NCI-H345 treated with DMSO at 0.1 percent for 48 hours (cell line): ENCODE results near the gene SLC25A45.

Experiments
- DNase-seq: peaks from one replicate; lab custom pipeline; 2025; ENCODE audit not compliant: unreplicated experiment; lab: John Stamatoyannopoulos, UW

The SLC25A45 gene

GRCh38 chr11:65404638-65405339 lies 22.3 kb upstream of the SLC25A45 start:
- no peak for DNase-seq

DNA sequence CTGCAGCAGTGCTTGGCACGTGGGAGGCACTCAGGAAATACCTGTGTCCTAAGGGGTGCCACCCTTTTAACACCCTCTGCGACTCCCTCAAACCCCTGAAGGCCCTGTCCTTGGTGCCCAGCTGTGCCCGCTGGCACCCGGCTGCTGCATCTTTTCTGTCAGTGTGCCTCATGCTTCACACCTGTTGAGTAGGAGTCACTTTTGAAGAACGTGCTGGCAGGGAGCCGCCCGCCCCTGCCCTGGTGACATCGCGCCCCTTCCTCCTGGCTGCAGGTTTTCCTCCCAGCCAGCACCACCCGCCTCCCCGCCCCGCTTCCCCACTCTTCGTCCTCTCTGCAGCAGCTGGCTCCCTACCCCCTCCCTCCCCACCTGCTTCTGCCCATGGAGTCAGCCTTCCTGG lies 21.8 kb upstream of the SLC25A45 start:
- no peak for DNase-seq

DNA sequence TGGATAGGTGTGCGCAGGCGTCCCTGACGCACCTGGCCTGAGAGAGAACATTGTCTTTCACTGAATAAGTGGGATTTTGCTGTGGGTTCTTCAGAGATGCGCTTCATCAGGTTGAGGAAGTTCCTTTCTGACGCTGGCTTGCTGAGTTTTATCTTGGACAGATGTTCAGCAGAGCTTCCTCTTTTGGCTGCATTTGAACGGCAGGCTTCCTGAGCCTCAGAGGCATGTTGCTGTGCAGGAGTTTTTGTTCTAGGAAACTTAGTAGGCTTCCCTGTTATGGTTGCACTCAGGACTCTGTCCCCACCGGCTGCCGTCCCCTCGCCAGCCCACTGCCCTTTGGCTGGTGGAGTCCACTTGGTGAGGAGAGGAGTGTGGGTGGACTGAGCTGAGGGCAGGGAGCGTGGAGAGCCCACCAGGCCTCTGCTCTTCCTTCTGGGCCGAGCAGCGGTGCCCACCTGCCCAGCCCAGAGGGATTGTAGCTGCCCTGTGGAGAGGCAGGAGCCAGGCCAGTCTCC lies 21.2 kb upstream of the SLC25A45 start:
- no peak for DNase-seq

DNA sequence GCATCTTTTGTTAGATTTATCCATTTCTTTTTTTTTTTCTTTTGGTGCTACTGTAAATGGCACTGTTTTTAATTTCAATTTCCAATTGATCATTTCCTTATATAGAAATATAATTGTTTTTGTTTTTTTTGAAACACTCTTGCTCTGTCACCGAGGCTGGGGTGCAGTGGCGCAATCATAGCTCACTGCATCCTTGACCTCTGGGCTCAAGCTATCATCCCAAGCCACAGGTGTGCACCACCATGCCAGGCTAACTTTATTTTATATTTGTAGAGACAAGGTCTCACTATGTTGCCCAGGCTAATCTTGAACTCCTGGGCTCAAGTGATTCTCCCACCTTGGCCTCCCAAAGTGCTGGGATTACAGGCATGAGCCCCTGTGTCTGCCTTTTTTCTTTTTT lies 20.3 kb upstream of the SLC25A45 start:
- no peak for DNase-seq

DNA sequence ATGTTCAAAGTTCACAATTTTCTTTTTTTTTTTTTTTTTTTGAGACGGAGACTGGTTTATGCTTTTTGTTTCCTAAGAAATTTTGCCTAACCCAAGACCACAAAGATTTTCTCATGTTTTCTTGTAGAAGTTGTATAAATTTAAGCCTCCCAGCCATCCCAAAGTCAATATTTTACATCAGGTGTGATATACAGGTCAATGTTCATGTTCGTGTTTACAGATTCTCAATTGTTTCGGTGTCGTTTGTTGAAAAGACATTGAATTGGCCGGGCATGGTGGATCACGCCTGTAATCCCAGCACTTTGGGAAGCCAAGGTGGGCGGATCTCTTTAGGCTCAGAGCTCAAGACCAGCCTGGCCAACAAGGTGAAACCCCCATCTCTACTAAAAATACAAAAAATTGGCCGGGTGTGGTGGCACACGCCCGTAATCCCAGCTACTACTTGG lies 19.4 kb upstream of the SLC25A45 start:
- no peak for DNase-seq

GRCh38 chr11:65401073-65401802 lies 18.8 kb upstream of the SLC25A45 start:
- no peak for DNase-seq

- DNase-seq: no peak
Measured at GRCh38 chr11:65400307-65401072, 18.0 kb upstream of the SLC25A45 start.

- no peak for DNase-seq
Measured at GRCh38 chr11:65399845-65400244, 17.4 kb upstream of the SLC25A45 start.

DNA sequence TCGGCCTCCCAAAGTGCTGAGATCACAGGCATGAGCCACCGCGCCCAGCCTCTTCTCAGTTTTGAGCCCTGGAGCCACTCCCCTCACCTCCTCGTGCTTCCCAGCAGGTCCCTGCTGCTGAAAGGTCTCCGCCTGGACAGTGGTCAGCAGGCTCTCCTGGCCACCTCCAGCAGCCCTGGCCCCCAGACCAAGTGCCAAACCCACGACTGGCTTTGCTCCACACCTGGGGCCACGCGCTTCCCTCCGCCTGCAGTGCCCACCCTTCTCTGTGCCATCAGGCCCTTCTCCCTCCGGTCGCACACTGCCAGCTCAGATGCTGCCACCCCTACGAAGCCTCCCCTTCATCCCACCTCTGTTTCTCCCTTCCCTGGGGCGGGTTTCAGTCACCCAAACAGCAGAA lies 16.8 kb upstream of the SLC25A45 start:
- DNase-seq: no peak

- no peak for DNase-seq
Measured at GRCh38 chr11:65398362-65398910, 16.0 kb upstream of the SLC25A45 start.

GRCh38 chr11:65396769-65397745 lies 14.6 kb upstream of the SLC25A45 start:
- no peak for DNase-seq

- no peak for DNase-seq
Measured at GRCh38 chr11:65395961-65396530, 13.6 kb upstream of the SLC25A45 start.

DNA sequence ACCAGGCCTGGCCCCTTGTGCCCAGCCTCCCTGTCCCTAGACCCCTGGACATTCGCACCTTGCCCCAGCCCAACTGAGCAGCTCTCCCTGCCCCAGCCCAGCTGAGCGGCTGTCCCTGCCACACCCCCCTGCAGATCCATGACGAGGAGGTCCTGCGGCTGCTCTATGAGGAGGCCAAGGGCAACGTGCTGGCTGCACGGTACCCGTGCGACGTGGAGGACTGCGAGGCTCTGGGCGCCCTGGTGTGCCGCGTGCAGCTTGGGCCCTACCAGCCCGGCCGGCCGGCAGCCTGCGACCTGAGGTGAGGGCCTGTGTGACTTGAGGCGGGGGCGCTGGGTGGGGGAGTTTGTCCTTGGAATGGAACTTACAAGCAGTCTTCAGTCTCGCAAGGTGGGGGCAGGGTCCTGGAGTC lies 11.7 kb upstream of the SLC25A45 start:
- no peak for DNase-seq

- no peak for DNase-seq
Measured at GRCh38 chr11:65393513-65394079, 11.2 kb upstream of the SLC25A45 start.

GRCh38 chr11:65392899-65393298 lies 10.5 kb upstream of the SLC25A45 start:
- no peak for DNase-seq

GRCh38 chr11:65392186-65392829 lies 9.9 kb upstream of the SLC25A45 start:
- no peak for DNase-seq

- DNase-seq: no peak
Measured at GRCh38 chr11:65390996-65391395, 8.6 kb upstream of the SLC25A45 start.

- no peak for DNase-seq
Measured at GRCh38 chr11:65390099-65390941, 7.9 kb upstream of the SLC25A45 start.
